Astrocyte (in vitro differentiated cells and primary cell): ENCODE data around the gene ARHGAP23.

Source experiments
- CTCF ChIP-seq: IDR thresholded peaks from 2 replicates; pipeline ENCODE4 v1.5.1; 2011; ENCODE audit warnings: low read depth, mild to moderate bottlenecking, inconsistent platforms, low read length, moderate library complexity; ENCODE audit not compliant: insufficient read depth
- EZH2 ChIP-seq: IDR thresholded peaks from 2 replicates; pipeline ENCODE4 v1.6.1; 2012; ENCODE audit warnings: mild to moderate bottlenecking, low read length, inconsistent platforms; ENCODE audit not compliant: insufficient read depth

- TF ChIP-seq CTCF, result no peak
- TF ChIP-seq EZH2, result no peak
Measured at GRCh38 chr17:38540514-38541045, 112.3 kb downstream of the ARHGAP23 start.
